NCI-H146 treated with DMSO at 0.1 percent for 48 hours (cell line): Measurements from ENCODE around the gene TTC23.
A peak's percentile ranks its signal among the peaks of the same experiment; 100 is the strongest.

Experiments used
- DNase-seq: peaks from one replicate; lab custom pipeline; 2025; ENCODE audit not compliant: unreplicated experiment; lab: John Stamatoyannopoulos, UW

Gene TTC23

DNA sequence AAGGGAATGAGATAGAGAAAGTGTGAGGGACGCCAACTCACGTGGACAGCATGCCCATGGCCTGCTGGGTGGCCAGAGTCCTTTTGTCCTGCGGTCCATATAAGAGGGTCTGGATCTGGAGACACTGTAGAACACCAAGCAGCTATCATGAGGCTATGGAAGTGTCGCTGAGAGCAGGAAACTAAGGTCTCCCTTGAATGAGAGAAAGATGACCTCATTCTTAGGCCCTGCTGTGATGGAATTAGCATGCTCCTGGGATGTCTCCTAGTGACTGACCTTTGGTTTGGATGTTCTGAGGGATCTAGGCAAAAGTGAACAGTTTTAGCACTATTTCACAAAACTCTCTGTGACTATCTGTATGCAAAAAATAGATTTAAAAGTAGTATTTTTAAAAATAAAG lies 110.1 kb downstream of the TTC23 start:
- DNase-seq = no peak

DNA sequence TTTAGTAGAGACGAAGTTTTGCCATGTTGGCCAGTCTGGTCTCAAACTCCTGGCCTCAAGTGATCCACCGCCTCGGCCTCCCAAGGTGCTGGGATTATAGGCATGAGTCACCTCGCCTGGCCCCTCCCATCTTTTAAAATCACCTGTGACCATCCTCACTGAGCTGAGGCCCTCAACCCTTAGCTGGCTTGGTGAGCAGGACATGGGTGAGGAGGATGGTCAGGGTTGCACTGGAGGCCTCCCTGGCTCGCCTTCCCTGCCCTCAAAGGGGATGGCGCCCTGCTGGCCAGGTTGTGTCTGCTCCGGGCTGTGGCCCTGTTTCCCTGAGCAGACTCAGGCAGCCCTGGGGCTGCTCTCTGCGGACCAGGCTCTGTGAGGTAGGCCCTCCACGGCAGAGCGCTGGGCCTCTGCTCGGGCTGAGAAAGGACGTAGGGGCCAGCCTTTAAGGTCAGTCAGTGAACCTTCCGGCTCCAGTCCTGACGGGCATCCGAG lies 110.8 kb downstream of the TTC23 start:
- DNase-seq = no peak

DNA sequence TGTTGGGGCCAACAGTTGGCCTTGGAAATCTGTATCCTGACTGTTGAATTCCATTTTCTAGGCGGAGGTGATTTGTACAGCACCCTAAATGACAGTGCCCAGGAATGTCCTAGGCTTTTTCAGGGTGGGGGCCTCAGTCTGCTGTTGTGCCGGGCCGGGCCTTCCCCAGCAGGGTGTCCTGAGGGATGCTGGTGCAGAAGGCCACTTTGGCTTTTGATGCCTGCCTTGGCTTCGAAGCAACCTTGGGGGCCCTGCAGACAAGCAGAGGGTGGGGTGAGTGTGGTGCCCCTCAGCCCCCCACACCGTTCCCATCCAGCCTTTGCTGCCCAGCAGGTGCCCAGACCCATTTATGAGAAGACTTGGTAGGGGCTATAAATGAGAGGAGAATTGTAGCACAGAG lies 111.5 kb downstream of the TTC23 start:
- DNase-seq = no peak

DNA sequence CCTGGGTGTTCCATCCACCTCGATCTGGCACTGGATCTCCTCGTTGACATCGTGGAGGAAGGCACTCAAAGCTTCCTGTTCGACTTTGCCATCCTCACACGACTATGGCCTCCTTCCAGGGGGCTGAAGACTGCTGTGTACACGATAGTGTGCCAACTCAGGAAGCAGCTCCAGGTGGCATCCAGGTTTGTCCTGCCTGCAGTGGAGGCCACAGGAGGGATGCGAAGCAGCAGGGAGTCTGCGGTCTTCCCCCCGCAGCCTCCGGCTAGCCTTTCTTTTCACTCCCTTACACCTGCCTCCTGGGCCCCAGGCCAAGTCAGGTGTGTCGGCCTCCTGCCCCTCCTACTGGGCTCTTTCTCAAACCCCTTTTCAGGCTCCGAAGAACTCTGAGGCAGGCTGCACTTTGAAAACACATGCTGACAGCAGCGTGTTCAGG lies 112.3 kb downstream of the TTC23 start:
- DNase-seq = peak; percentile 97

DNA sequence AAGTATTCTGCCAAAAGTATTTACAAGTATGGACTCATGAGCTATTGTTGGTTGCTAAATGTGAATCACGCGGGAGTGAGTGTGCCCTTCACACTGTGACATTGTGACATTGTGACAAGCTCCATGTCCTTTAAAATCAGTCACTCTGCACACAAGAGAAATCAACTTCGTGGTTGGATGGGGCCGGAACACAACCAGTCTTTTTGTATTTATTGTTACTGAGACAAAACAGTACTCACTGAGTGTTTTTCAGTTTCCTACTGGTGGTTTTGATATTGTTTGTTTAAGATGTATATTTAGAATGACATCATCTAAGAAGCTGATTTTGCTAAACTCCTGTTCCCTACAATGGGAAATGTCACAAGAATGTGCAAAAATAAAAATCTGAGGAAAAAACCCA lies 114.2 kb downstream of the TTC23 start:
- DNase-seq = peak; percentile 12

DNA sequence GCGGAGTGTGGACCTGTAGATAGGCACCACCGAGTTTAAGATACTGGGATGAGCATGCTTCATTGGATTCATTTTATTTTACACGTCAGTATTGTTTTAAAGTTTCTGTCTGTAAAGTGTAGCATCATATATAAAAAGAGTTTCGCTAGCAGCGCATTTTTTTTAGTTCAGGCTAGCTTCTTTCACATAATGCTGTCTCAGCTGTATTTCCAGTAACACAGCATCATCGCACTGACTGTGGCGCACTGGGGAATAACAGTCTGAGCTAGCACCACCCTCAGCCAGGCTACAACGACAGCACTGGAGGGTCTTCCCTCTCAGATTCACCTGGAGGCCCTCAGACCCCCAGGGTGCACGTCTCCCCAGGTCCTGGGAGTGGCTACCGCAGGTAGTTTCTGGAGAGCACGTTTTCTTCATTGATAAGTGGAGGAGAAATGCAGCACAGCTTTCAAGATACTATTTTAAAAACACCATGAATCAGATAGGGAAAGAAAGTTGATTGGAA lies 115.0 kb downstream of the TTC23 start:
- DNase-seq = no peak

DNA sequence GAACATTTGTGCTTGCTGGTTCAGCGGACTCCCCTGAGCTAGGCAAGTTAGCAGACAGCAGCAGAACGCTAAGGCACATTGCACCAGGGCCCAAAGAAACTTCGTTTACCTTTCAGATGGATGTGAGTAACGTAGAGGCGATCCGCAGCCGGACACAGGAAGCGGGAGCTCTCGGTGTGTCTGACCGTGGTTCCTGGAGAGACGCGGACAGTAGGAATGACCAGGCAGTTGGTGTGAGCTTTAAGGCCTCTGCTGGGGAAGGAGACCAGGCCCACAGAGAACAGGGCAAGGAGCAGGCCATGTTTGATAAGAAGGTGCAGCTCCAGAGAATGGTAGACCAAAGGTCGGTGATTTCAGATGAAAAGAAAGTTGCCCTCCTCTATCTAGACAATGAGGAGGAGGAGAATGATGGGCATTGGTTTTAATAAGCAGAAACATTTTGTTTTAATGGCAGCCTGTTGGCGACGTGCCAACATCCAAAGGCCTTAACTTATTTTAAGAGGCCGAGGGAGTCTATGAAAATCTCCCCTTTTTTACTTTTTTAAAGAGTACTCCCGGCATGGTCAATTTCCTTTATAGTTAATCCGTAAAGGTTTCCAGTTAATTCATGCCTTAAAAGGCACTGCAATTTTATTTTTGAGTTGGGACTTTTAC lies 116.6 kb downstream of the TTC23 start:
- DNase-seq = no peak

DNA sequence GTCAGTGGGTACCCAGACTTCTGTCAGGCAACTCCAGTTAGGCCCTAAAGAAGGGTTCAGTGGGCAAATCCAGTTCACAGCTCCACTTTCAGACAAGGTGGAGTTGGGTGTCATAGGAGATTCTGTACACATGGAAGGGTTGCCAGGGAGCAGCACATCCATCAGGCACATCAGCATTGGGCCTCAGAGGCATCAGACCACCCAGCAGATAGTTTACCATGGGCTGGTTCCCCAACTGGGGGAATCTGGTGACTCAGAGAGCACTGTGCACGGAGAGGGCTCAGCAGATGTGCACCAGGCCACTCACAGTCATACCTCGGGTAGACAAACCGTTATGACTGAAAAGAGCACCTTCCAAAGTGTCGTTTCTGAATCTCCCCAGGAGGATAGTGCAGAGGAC lies 117.3 kb downstream of the TTC23 start:
- no peak for DNase-seq

DNA sequence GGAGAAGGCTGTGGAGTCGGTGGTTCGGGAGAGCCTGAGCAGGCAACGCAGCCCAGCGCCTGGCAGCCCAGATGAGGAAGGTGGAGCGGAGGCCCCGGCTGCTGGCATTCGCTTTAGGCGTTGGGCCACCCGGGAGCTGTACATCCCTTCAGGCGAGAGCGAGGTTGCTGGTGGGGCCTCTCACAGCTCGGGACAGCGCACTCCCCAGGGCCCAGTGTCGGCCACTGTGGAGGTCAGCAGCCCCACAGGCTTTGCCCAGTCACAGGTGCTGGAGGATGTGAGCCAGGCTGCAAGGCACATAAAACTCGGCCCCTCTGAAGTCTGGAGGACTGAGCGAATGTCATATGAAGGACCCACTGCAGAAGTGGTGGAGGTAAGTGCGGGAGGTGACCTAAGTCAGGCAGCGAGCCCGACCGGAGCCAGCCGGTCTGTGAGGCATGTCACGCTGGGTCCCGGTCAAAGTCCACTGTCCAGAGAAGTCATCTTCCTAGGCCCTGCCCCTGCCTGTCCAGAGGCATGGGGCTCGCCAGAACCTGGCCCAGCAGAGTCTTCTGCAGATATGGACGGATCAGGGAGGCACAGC lies 117.8 kb downstream of the TTC23 start:
- DNase-seq = no peak

DNA sequence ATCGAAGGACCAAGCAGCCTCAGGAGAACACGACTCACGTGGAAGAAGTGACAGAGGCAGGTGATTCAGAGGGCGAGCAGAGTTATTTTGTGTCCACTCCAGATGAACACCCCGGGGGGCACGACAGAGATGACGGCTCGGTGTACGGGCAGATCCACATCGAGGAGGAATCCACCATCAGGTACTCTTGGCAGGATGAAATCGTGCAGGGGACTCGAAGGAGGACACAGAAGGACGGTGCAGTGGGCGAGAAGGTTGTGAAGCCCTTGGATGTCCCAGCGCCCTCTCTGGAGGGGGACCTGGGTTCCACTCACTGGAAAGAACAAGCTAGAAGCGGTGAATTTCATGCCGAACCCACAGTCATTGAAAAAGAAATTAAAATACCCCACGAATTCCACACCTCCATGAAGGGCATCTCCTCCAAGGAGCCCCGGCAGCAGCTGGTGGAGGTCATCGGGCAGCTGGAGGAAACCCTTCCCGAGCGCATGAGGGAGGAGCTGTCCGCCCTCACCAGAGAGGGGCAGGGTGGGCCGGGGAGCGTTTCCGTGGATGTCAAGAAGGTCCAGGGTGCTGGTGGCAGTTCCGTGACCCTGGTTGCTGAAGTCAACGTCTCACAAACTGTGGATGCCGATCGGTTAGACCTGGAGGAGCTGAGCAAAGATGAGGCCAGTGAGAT lies 118.5 kb downstream of the TTC23 start:
- DNase-seq = no peak

DNA sequence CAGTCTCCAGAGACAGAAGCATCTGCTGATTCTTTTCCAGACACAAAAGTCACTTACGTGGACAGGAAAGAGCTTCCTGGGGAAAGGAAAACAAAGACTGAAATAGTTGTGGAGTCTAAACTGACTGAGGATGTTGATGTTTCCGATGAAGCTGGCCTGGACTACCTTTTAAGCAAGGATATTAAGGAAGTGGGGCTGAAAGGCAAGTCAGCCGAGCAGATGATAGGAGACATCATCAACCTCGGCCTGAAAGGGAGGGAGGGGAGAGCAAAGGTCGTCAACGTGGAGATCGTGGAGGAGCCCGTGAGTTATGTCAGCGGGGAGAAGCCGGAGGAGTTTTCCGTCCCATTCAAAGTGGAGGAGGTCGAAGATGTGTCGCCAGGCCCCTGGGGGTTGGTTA lies 119.1 kb downstream of the TTC23 start:
- DNase-seq = no peak

DNA sequence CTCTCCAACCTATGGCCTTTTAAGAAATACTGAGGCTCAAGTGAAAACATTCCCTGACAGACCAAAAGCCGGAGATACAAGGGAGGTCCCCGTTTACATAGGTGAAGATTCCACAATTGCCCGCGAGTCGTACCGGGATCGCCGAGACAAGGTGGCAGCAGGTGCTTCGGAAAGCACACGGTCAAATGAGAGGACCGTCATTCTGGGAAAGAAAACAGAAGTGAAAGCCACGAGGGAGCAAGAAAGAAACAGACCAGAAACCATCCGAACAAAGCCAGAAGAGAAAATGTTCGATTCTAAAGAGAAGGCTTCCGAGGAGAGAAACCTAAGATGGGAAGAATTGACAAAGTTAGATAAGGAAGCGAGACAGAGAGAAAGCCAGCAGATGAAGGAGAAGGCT lies 119.7 kb downstream of the TTC23 start:
- no peak for DNase-seq

DNA sequence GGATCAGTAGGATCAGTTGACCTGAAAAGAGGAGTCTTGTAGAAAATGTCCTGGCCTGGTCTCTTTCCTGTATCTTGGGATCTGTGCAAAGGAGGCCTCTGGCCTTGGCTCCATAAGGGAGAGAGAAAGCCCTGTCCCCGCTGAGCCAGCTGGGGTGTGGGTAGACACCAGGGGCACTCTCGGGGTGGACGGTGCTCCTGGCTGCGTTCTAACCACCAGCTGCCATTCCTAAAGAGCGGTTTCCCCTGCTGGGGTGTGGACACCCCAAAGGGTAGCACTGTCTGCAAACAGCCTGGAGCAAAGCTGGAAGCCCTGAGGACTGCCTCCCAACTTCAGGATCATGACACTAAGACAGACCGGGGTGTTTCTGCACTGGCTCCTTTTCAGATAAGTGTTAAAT lies 121.0 kb downstream of the TTC23 start:
- no peak for DNase-seq

DNA sequence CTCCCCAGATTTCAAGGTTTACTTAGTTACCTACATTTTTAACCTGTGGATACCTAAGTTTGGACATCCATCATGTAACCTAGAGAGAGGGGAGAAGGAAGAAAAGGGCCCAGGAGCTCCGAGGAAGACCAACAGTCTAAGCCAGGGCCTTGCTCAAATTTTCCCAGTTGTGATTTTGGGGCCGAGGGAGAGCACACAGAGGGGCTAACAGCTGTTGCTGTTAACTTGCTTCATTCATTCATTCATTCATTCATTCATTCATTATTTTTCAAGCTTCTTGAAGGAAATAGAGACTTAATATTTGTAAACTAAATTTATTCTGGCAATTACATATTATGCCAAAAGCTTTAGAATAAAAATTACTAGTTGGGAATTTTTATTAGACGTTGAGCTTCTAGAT lies 121.6 kb downstream of the TTC23 start:
- no peak for DNase-seq

DNA sequence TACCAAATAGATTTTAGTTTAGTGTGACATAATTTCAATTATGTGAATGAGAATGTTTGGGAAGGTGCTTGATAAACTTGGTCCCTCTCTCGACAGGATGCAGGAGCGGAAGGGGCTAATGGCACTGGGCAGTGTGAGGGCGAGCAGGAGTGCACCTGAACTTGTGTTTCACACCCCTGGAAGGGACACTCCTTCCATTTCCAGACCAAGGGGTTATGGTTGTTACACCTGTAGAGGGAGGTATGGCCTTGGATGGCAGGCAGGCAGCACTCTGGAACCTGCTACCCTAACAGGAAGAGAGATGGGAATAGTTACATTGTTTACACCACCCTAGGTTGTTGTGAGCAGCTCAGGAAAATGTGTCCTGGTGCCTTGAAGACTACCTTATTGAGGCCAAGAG lies 122.5 kb downstream of the TTC23 start:
- no peak for DNase-seq

DNA sequence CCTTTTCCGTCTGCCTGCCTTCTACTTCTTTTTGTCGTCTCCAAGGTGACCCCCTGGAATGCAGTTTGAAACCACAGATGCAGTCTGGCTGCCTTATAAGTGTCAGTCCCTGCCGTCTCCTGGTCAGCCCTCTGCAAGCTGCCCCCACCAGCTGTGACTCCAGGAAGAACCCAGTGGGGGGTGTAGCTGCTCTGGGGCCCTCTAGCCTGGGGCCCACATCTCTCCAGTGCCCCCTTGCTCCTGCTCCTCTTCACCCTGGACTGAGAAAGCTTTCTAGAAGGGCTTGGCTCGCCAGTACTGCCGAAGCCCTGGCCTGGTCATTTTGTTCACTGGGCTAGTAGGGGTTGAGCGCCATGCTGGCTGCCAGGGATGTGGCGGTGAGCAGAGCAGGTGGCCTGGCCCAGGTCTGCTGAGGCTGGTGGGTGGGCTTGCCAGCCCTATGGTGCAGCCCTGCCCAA lies 123.2 kb downstream of the TTC23 start:
- DNase-seq = no peak

DNA sequence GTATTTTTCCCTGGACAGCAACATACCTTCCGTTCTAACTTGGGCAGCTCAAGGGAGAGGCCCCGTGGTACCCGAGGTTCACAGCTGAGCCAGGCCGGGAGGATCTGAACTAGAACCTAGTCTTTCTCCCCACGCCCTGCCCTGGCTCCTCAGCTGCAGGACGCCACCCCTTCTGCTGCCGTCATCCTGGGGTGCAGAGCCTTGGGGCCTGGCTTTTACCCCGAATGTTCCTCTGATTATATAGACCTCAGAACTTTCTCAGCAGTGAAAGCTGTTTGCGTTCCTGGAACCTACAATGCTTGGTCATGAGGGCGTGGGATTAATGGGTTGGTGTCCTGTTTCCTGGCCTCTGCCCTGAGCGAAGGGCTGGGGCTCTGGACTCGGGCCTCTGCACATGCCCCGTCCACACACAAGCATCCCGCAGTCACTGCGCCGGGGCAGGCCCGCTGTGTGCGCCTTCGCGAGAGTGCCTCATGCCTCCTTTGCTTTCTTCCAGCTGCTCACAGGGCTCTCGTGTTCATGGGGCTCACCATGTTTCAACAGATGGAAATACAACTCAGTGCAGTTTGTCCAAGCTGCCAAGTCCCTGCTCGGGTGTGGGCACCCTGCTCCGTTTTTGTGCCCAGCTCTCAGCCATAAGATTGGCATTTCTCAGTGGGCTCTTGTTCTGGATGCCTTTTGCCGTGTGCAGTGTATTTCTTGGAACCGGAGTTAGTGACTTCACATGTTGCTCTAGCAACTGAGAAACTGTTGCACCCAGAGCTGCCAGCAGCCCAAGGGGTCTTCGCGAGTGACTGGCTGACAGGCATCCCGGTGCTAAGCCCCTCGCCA lies 124.1 kb downstream of the TTC23 start:
- DNase-seq = no peak

DNA sequence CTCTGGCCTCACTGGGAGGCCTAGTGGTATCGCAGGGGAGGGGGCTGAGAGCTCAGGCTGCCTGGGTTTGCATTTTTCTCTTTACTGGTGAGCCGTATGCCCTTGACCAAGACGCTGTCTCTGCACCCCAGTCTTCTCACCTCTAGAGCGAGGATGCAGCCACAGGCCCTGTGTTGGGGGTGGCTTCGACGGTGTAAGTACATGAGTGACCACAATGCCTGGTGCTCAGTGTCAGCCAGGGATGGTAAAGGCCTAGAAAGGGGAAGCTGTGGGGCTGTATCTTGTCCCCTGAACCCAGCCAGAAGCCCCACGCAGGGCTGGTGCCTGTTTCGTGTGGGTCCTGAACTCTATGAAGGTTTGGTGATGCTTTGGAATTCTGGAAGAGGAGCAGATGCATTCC lies 124.7 kb downstream of the TTC23 start:
- no peak for DNase-seq

DNA sequence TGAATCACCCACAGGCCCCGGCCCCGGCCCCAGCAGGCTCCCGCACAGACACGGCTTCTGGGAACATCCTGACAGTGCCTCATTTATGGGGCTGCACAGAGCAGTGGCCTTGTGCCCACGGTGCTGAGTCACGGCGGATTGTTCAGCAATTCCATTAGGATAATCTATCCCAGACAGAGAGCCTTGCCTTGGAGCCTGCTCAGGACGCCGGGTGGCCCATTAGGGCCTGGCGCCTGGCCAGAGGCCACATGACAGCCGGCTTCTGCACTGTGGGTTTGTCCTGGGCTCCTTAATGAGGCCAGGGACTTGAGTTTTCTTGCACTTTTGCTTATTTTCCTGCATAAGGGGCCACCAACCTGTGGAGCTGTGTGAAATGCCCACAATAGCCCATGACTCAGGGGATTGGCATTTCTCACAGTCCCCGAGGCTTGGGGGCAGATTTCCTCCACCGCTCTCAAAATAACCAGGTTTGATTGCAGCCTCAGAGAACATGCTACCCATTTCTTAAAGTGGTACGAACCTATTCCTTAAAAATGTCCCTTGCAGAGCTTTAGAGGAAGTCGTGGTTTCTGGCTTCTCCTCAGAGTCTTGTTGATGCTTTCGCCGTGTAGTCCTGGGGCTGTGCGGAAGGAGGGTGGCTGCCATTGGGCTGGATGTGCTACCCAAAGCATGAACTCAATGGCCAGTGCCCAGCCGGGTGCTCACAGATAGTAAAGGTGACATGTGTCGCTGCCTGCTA lies 125.5 kb downstream of the TTC23 start:
- DNase-seq = peak; percentile 72

DNA sequence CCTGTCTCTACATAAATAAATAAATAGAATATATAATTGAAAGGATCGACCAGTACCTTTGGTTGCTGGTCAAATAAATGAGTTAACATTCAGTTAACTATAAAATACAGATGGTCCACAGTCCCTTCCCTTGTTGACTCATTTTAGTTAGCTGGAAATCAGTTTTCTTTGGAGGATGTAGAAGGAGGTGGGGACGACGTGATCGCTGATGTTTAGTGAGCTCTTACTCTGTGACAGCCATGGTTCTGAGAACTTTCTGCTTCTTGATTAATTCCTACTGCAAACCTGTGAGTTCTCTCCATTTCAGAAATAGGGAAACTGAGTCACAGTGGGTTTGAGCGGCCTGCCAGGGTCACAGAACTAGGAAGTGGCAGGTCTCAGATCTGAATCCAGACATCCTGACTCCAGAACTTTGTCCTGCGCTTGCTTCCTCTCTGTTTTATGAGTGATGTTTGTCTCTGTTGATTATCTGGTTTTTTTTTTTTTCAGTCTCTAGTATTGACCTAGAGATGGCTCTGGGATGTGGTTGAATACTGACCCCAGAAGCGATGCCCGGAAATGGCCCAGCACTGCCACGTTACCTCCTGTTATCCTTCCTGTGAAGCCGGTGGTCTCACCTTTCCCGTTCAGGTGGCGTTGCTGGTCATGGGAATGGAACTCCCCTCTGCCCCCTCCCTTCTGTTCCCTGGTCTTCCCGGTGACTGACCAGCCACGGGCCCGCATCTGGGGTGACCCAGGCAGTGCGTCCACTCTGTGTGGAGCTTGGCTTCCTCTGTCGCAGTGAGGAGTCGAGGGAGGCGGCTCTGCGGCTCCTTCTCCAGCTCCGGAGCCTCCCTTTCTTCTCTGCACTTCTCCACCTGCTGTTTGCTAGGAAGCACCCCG lies 126.3 kb downstream of the TTC23 start:
- no peak for DNase-seq
